Liver (tissue), 3 donors: Measurements from ENCODE around the gene FARS2.

Experiments
- GABPA ChIP-seq, 2 donors: IDR thresholded peaks in 1 of 2; conservative IDR thresholded peaks in 1 of 2; 2 replicates each; pipeline ENCODE4 v1.6.1; 2016; ENCODE audit warnings: antibody characterized with exemption in 2 of 2, mild to moderate bottlenecking in 1 of 2, moderate library complexity in 1 of 2
- NR2F2 ChIP-seq: IDR thresholded peaks from 2 replicates; pipeline ENCODE4 v1.6.1; 2016; ENCODE audit warnings: antibody characterized with exemption
- RAD21 ChIP-seq, 2 donors: IDR thresholded peaks; 2 replicates each; pipeline ENCODE4 v1.6.1; 2016; ENCODE audit warnings: antibody characterized with exemption in 2 of 2, mild to moderate bottlenecking in 2 of 2
- RXRA ChIP-seq, 2 donors: IDR thresholded peaks; 2 replicates each; pipeline ENCODE4 v1.6.1; 2017 to 2018; ENCODE audit warnings: antibody characterized with exemption in 2 of 2, mild to moderate bottlenecking in 1 of 2
- SP1 ChIP-seq: IDR thresholded peaks from 2 replicates; pipeline ENCODE4 v1.6.1; 2018; ENCODE audit warnings: antibody characterized with exemption, mild to moderate bottlenecking
- TAF1 ChIP-seq: conservative IDR thresholded peaks from 2 replicates; pipeline ENCODE4 v1.6.1; 2016; ENCODE audit warnings: antibody characterized with exemption, mild to moderate bottlenecking
- TF ChIP-seq, protein P1 (sequence below): fragments of 150-350 bp; IDR thresholded peaks from 2 replicates; pipeline ENCODE4 v1.5.1; 2017; ENCODE audit warnings: improper control_type of control experiment, low read depth, low read length; ENCODE audit not compliant: missing input control
- TF ChIP-seq, protein P2 (sequence below): IDR thresholded peaks from 2 replicates; pipeline ENCODE4 v1.6.1; 2016; ENCODE audit warnings: antibody characterized with exemption
- TF ChIP-seq, protein P3 (sequence below): IDR thresholded peaks from 2 replicates; pipeline ENCODE4 v1.6.1; 2016; ENCODE audit warnings: antibody characterized with exemption
- TF ChIP-seq, protein P4 (sequence below): IDR thresholded peaks from 2 replicates; pipeline ENCODE4 v1.6.1; 2016; ENCODE audit warnings: antibody characterized with exemption, mild to moderate bottlenecking
- donor health status: healthy.
- donor health status: healthy.

DNA sequence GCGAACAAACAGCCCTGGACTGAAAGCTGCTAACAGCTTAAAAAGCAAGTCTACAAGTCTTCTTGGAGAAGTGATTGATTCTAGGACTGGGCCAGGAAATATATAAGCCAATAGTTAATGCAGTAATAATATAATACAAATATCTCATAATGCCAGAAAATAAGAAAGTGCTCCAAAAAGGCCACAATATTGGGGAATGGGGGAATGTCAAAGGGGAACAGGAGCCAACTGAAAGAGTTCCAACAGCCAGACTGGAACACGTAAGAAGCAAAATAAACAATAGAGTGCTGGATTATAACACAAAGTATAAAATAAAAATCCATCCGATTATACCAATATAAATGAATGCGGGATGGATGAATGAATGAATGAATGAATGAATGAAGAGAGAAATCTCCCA, 449.6 kb downstream of the FARS2 start:
- TF ChIP-seq, protein P1, sequence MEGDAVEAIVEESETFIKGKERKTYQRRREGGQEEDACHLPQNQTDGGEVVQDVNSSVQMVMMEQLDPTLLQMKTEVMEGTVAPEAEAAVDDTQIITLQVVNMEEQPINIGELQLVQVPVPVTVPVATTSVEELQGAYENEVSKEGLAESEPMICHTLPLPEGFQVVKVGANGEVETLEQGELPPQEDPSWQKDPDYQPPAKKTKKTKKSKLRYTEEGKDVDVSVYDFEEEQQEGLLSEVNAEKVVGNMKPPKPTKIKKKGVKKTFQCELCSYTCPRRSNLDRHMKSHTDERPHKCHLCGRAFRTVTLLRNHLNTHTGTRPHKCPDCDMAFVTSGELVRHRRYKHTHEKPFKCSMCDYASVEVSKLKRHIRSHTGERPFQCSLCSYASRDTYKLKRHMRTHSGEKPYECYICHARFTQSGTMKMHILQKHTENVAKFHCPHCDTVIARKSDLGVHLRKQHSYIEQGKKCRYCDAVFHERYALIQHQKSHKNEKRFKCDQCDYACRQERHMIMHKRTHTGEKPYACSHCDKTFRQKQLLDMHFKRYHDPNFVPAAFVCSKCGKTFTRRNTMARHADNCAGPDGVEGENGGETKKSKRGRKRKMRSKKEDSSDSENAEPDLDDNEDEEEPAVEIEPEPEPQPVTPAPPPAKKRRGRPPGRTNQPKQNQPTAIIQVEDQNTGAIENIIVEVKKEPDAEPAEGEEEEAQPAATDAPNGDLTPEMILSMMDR: no peak
- TF ChIP-seq GABPA (IDR thresholded peaks at IDR 0.05 in 1 of 2, conservative IDR thresholded peaks at IDR 0.05 in 1 of 2): no peak
- TF ChIP-seq, protein P2, sequence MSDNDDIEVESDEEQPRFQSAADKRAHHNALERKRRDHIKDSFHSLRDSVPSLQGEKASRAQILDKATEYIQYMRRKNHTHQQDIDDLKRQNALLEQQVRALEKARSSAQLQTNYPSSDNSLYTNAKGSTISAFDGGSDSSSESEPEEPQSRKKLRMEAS: no peak
- no peak for TF ChIP-seq RXRA (IDR thresholded peaks at IDR 0.05)
- TF ChIP-seq, protein P3, sequence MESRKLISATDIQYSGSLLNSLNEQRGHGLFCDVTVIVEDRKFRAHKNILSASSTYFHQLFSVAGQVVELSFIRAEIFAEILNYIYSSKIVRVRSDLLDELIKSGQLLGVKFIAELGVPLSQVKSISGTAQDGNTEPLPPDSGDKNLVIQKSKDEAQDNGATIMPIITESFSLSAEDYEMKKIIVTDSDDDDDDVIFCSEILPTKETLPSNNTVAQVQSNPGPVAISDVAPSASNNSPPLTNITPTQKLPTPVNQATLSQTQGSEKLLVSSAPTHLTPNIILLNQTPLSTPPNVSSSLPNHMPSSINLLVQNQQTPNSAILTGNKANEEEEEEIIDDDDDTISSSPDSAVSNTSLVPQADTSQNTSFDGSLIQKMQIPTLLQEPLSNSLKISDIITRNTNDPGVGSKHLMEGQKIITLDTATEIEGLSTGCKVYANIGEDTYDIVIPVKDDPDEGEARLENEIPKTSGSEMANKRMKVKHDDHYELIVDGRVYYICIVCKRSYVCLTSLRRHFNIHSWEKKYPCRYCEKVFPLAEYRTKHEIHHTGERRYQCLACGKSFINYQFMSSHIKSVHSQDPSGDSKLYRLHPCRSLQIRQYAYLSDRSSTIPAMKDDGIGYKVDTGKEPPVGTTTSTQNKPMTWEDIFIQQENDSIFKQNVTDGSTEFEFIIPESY: no peak
- no peak for TF ChIP-seq RAD21 (IDR thresholded peaks at IDR 0.05)
- no peak for TF ChIP-seq NR2F2
- TF ChIP-seq TAF1: no peak
- TF ChIP-seq, protein P4, sequence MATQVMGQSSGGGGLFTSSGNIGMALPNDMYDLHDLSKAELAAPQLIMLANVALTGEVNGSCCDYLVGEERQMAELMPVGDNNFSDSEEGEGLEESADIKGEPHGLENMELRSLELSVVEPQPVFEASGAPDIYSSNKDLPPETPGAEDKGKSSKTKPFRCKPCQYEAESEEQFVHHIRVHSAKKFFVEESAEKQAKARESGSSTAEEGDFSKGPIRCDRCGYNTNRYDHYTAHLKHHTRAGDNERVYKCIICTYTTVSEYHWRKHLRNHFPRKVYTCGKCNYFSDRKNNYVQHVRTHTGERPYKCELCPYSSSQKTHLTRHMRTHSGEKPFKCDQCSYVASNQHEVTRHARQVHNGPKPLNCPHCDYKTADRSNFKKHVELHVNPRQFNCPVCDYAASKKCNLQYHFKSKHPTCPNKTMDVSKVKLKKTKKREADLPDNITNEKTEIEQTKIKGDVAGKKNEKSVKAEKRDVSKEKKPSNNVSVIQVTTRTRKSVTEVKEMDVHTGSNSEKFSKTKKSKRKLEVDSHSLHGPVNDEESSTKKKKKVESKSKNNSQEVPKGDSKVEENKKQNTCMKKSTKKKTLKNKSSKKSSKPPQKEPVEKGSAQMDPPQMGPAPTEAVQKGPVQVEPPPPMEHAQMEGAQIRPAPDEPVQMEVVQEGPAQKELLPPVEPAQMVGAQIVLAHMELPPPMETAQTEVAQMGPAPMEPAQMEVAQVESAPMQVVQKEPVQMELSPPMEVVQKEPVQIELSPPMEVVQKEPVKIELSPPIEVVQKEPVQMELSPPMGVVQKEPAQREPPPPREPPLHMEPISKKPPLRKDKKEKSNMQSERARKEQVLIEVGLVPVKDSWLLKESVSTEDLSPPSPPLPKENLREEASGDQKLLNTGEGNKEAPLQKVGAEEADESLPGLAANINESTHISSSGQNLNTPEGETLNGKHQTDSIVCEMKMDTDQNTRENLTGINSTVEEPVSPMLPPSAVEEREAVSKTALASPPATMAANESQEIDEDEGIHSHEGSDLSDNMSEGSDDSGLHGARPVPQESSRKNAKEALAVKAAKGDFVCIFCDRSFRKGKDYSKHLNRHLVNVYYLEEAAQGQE: no peak
- no peak for TF ChIP-seq SP1
